ENCODE measurements around the gene BRD1.

DNA sequence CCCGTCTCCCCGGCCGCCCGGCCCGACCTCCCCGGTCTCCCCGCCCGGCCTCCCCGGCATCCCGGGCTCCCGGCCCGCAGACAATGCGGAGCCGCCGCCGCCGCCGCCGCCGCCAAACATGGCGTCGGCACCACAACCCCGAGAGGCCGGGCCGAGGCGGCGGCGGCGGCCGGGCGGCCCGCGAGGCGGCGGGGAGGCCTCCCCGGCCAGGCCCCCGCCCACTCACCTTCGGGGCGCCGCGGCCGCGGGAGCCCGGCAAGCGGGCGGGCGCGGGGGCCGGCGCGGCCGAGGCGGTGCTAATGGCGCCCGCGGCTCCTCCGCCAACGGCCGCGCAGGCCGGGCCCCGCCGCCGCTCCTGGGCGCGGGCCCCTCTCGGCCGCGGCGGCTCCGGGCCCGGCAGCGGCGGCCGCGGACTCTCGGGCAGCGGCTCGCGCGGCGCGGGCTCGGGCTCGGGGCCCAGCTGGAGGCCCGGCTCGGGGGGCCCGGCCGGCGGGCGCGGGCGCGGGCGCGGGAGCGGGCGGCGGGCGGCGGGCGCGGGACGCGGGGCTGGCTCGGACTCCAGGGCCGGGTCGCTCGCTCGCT is 311 bp downstream of the BRD1 start:
- no peak for TF ChIP-seq ZNF124 (CRISPR knock-in tag; IDR thresholded peaks at IDR 0.05)
- TF ChIP-seq SP1 (CRISPR knock-in tag; IDR thresholded peaks at IDR 0.05) = no peak
- no peak for TF ChIP-seq SIN3A (IDR thresholded peaks at IDR 0.05; ENCODE audit: borderline replicate concordance in 2 of 2, control insufficient read depth in 1 of 2, low read depth in 2 of 2, low read length in 2 of 2)
- TF ChIP-seq HOMEZ (CRISPR knock-in tag; IDR thresholded peaks at IDR 0.05) = no peak
- no peak for TF ChIP-seq ZNF274 (IDR thresholded peaks at IDR 0.05; ENCODE audit: borderline replicate concordance, low read depth, low read length)
- no peak for TF ChIP-seq RB1 (IDR thresholded peaks at IDR 0.05; ENCODE audit: low read depth)
- TF ChIP-seq EHMT2 (IDR thresholded peaks at IDR 0.05) = no peak
- no peak for TF ChIP-seq FOXK1 (CRISPR knock-in tag; IDR thresholded peaks at IDR 0.05; ENCODE audit: borderline replicate concordance)

Measured in K562 (cell line).